WTC11 (cell line): Measurements from ENCODE around the gene P2RX6. TPM values are rescaled to one million over a fixed set of nuclear protein-coding genes. Genes with fewer than 3 reads are reported as not detected.

Experiments
- ATAC-seq: fragments of 200-7000 bp; cut with Tn5 transposase; 2 replicates; pipeline ENCODE4 v1.10.0; 2021; ENCODE audit warnings: mild to moderate bottlenecking, moderate library complexity
- CTCF ChIA-PET: fragments of 300-600 bp; sonication (Branson Sonifier 250); formaldehyde crosslinking; loops from one replicate; lab custom pipeline; 2021; ENCODE audit warnings: antibody characterized with exemption; lab: Charles Lee
- POLR2A ChIA-PET: fragments of 350-600 bp; sonication (Branson Sonifier 250); formaldehyde crosslinking; loops from one replicate; lab custom pipeline; 2021; ENCODE audit warnings: antibody characterized with exemption; lab: Charles Lee
- DNase-seq: peaks from one replicate; pipeline ENCODE4 v3.0.0; 2021; ENCODE audit warnings: low spot score
- H3K27ac Mint-ChIP-seq: 2 replicates; pipeline ENCODE4 v1.8.0; 2021; ENCODE audit warnings: mixed read lengths
- H3K27me3 Mint-ChIP-seq: 2 replicates; pipeline ENCODE4 v1.8.0; 2021; ENCODE audit warnings: low read depth, mild to moderate bottlenecking, moderate library complexity, mixed read lengths
- H3K36me3 Mint-ChIP-seq: 2 replicates; pipeline ENCODE4 v1.8.0; 2021; ENCODE audit warnings: mixed read lengths
- H3K4me1 Mint-ChIP-seq: 2 replicates; pipeline ENCODE4 v1.8.0; 2022; ENCODE audit warnings: mixed read lengths
- H3K4me3 Mint-ChIP-seq: 2 replicates; pipeline ENCODE4 v1.8.0; 2021; ENCODE audit warnings: mild to moderate bottlenecking, moderate library complexity, mixed read lengths
- H3K9me3 Mint-ChIP-seq: 2 replicates; pipeline ENCODE4 v1.8.0; 2021; ENCODE audit warnings: mixed read lengths
- ATF1 ChIP-seq: sonication (generic); formaldehyde crosslinking; IDR thresholded peaks from 2 replicates; pipeline ENCODE4 v1.8.1; 2023; ENCODE audit warnings: mild to moderate bottlenecking, moderate library complexity, missing genetic modification reagents
- CBFB ChIP-seq: sonication (generic); formaldehyde crosslinking; IDR thresholded peaks from 2 replicates; pipeline ENCODE4 v1.8.1; 2022; ENCODE audit warnings: mild to moderate bottlenecking, low read depth, missing genetic modification reagents
- CREB1 ChIP-seq: sonication (generic); formaldehyde crosslinking; IDR thresholded peaks from 2 replicates; pipeline ENCODE4 v1.8.0; 2023; ENCODE audit warnings: mild to moderate bottlenecking, missing genetic modification reagents
- ELF4 ChIP-seq: sonication (generic); formaldehyde crosslinking; IDR thresholded peaks from 2 replicates; pipeline ENCODE4 v1.8.1; 2022; ENCODE audit warnings: low read depth, mild to moderate bottlenecking, moderate library complexity, missing genetic modification reagents
- FOXJ3 ChIP-seq: sonication (generic); formaldehyde crosslinking; IDR thresholded peaks from 2 replicates; pipeline ENCODE4 v1.9.0; 2021; ENCODE audit warnings: missing genetic modification reagents, mild to moderate bottlenecking, borderline replicate concordance
- GRHL2 ChIP-seq: fragments of 250-450 bp; sonication (Bioruptor Pico); IDR thresholded peaks from 2 replicates; pipeline ENCODE4 v1.8.0; 2022; ENCODE audit warnings: mild to moderate bottlenecking, moderate library complexity; ENCODE audit not compliant: insufficient replicate concordance, severe bottlenecking
- NFE2L1 ChIP-seq: sonication (generic); formaldehyde crosslinking; IDR thresholded peaks from 2 replicates; pipeline ENCODE4 v1.8.1; 2023; ENCODE audit warnings: missing genetic modification reagents
- NR1H2 ChIP-seq: sonication (generic); formaldehyde crosslinking; IDR thresholded peaks from 2 replicates; pipeline ENCODE4 v1.9.0; 2021; ENCODE audit warnings: mild to moderate bottlenecking, moderate library complexity, missing genetic modification reagents
- NR2C2 ChIP-seq: sonication (generic); formaldehyde crosslinking; IDR thresholded peaks from 2 replicates; pipeline ENCODE4 v1.8.0; 2022; ENCODE audit warnings: mild to moderate bottlenecking, missing genetic modification reagents
- TEAD1 ChIP-seq: sonication (generic); formaldehyde crosslinking; IDR thresholded peaks from 2 replicates; pipeline ENCODE4 v1.8.0; 2022; ENCODE audit warnings: mild to moderate bottlenecking, missing genetic modification reagents
- ZNF423 ChIP-seq: fragments of 250-450 bp; sonication (Bioruptor Pico); IDR thresholded peaks from 2 replicates; pipeline ENCODE4 v2.1.2; 2022; ENCODE audit warnings: mild to moderate bottlenecking, moderate library complexity
- total RNA-seq: library from RNA; stranded (reverse); gene quantifications from 3 replicates; pipeline ENCODE4 v1.2.3, GENCODE V29; 2021
- TF ChIP-seq, protein P1 (sequence below): sonication (generic); formaldehyde crosslinking; IDR thresholded peaks from 2 replicates; pipeline ENCODE4 v1.8.0; 2022; ENCODE audit warnings: mild to moderate bottlenecking, missing genetic modification reagents
- TF ChIP-seq, protein P2 (sequence below): sonication (generic); formaldehyde crosslinking; IDR thresholded peaks from 2 replicates; pipeline ENCODE4 v1.8.1; 2023; ENCODE audit warnings: mild to moderate bottlenecking, missing genetic modification reagents, borderline replicate concordance
- TF ChIP-seq, protein P3 (sequence below): sonication (generic); formaldehyde crosslinking; conservative IDR thresholded peaks from 2 replicates; pipeline ENCODE4 v1.8.1; 2022; ENCODE audit warnings: mild to moderate bottlenecking, missing genetic modification reagents
- TF ChIP-seq, protein P4 (sequence below): fragments of 250-450 bp; sonication (Bioruptor Pico); IDR thresholded peaks from 2 replicates; pipeline ENCODE4 v1.9.0; 2021; ENCODE audit warnings: mild to moderate bottlenecking
- TF ChIP-seq, protein P5 (sequence below): sonication (generic); formaldehyde crosslinking; IDR thresholded peaks from 2 replicates; pipeline ENCODE4 v1.8.0; 2023; ENCODE audit warnings: mild to moderate bottlenecking, missing genetic modification reagents
- TF ChIP-seq, protein P6 (sequence below): sonication (generic); formaldehyde crosslinking; IDR thresholded peaks from 2 replicates; pipeline ENCODE4 v1.8.0; 2022; ENCODE audit warnings: mild to moderate bottlenecking, missing genetic modification reagents

P2RX6 gene
- total RNA-seq, 1 experiment from 2014 or later = 0.13 TPM

GRCh38 chr22:20982563-20982882 is 32.4 kb upstream of the P2RX6 start:
- no peak overlapping the region; the same call in 1 of the 2 replicates for H3K27ac Mint-ChIP-seq
- H3K36me3 Mint-ChIP-seq = peaks cover 27% of the 10 kb centered on the region
- peaks cover 30% of the 10 kb centered on the region for H3K4me1 Mint-ChIP-seq
- peaks cover 30% of the 10 kb centered on the region for H3K27me3 Mint-ChIP-seq
- TF ChIP-seq FOXJ3 (CRISPR knock-in tag) = no peak
- TF ChIP-seq, protein P1, sequence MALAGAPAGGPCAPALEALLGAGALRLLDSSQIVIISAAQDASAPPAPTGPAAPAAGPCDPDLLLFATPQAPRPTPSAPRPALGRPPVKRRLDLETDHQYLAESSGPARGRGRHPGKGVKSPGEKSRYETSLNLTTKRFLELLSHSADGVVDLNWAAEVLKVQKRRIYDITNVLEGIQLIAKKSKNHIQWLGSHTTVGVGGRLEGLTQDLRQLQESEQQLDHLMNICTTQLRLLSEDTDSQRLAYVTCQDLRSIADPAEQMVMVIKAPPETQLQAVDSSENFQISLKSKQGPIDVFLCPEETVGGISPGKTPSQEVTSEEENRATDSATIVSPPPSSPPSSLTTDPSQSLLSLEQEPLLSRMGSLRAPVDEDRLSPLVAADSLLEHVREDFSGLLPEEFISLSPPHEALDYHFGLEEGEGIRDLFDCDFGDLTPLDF (CRISPR knock-in tag) = no peak
- no peak for TF ChIP-seq GRHL2 (CRISPR knock-in tag)
- TF ChIP-seq NR1H2 (CRISPR knock-in tag) = no peak
- TF ChIP-seq, protein P2, sequence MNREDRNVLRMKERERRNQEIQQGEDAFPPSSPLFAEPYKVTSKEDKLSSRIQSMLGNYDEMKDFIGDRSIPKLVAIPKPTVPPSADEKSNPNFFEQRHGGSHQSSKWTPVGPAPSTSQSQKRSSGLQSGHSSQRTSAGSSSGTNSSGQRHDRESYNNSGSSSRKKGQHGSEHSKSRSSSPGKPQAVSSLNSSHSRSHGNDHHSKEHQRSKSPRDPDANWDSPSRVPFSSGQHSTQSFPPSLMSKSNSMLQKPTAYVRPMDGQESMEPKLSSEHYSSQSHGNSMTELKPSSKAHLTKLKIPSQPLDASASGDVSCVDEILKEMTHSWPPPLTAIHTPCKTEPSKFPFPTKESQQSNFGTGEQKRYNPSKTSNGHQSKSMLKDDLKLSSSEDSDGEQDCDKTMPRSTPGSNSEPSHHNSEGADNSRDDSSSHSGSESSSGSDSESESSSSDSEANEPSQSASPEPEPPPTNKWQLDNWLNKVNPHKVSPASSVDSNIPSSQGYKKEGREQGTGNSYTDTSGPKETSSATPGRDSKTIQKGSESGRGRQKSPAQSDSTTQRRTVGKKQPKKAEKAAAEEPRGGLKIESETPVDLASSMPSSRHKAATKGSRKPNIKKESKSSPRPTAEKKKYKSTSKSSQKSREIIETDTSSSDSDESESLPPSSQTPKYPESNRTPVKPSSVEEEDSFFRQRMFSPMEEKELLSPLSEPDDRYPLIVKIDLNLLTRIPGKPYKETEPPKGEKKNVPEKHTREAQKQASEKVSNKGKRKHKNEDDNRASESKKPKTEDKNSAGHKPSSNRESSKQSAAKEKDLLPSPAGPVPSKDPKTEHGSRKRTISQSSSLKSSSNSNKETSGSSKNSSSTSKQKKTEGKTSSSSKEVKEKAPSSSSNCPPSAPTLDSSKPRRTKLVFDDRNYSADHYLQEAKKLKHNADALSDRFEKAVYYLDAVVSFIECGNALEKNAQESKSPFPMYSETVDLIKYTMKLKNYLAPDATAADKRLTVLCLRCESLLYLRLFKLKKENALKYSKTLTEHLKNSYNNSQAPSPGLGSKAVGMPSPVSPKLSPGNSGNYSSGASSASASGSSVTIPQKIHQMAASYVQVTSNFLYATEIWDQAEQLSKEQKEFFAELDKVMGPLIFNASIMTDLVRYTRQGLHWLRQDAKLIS = no peak
- TF ChIP-seq NFE2L1 (CRISPR knock-in tag) = no peak
- TF ChIP-seq, protein P3, sequence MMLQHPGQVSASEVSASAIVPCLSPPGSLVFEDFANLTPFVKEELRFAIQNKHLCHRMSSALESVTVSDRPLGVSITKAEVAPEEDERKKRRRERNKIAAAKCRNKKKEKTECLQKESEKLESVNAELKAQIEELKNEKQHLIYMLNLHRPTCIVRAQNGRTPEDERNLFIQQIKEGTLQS = no peak
- no peak for TF ChIP-seq CBFB
- no peak for TF ChIP-seq TEAD1 (CRISPR knock-in tag)
- H3K4me3 Mint-ChIP-seq = peak overlapping the region; percentile 96
- H3K9me3 Mint-ChIP-seq = peaks cover 12% of the 10 kb centered on the region
- CTCF ChIA-PET = interaction anchor here (0.6 to 2.5 kb wide), 27 partner anchors 8 to 677 kb away, joined by 3 to 35 read pairs (median 4); partner anchors contain the start of genes CRKL, P2RX6 and THAP7
- POLR2A ChIA-PET = interaction anchor here (0.6 to 1.7 kb wide), 11 partner anchors 11 to 97 kb away, joined by 3 to 11 read pairs (median 3); partner anchors contain the start of gene THAP7
- no peak for DNase-seq
- peak; percentile 1; the same call in 1 of the 2 replicates for ATAC-seq

- no peak overlapping the region for H3K27ac Mint-ChIP-seq
- peaks cover 30% of the 10 kb centered on the region for H3K4me1 Mint-ChIP-seq
- H3K36me3 Mint-ChIP-seq = peaks cover 26% of the 10 kb centered on the region
- CTCF ChIA-PET = interaction anchor here (0.6 to 2.4 kb wide), 4 partner anchors 15 to 85 kb away, joined by 3 to 16 read pairs (median 8); no protein-coding TSS in a partner anchor
- peaks cover 26% of the 10 kb centered on the region for H3K27me3 Mint-ChIP-seq
- TF ChIP-seq, protein P2 = no peak
- TF ChIP-seq NR2C2 (CRISPR knock-in tag) (no peak), ZNF423 (CRISPR knock-in tag) (no peak), ELF4 (CRISPR knock-in tag) (no peak), CREB1 (CRISPR knock-in tag) (no peak), ATF1 (CRISPR knock-in tag) (no peak)
- TF ChIP-seq, protein P4, sequence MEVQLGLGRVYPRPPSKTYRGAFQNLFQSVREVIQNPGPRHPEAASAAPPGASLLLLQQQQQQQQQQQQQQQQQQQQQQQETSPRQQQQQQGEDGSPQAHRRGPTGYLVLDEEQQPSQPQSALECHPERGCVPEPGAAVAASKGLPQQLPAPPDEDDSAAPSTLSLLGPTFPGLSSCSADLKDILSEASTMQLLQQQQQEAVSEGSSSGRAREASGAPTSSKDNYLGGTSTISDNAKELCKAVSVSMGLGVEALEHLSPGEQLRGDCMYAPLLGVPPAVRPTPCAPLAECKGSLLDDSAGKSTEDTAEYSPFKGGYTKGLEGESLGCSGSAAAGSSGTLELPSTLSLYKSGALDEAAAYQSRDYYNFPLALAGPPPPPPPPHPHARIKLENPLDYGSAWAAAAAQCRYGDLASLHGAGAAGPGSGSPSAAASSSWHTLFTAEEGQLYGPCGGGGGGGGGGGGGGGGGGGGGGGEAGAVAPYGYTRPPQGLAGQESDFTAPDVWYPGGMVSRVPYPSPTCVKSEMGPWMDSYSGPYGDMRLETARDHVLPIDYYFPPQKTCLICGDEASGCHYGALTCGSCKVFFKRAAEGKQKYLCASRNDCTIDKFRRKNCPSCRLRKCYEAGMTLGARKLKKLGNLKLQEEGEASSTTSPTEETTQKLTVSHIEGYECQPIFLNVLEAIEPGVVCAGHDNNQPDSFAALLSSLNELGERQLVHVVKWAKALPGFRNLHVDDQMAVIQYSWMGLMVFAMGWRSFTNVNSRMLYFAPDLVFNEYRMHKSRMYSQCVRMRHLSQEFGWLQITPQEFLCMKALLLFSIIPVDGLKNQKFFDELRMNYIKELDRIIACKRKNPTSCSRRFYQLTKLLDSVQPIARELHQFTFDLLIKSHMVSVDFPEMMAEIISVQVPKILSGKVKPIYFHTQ (CRISPR knock-in tag) = no peak
- TF ChIP-seq, protein P5, sequence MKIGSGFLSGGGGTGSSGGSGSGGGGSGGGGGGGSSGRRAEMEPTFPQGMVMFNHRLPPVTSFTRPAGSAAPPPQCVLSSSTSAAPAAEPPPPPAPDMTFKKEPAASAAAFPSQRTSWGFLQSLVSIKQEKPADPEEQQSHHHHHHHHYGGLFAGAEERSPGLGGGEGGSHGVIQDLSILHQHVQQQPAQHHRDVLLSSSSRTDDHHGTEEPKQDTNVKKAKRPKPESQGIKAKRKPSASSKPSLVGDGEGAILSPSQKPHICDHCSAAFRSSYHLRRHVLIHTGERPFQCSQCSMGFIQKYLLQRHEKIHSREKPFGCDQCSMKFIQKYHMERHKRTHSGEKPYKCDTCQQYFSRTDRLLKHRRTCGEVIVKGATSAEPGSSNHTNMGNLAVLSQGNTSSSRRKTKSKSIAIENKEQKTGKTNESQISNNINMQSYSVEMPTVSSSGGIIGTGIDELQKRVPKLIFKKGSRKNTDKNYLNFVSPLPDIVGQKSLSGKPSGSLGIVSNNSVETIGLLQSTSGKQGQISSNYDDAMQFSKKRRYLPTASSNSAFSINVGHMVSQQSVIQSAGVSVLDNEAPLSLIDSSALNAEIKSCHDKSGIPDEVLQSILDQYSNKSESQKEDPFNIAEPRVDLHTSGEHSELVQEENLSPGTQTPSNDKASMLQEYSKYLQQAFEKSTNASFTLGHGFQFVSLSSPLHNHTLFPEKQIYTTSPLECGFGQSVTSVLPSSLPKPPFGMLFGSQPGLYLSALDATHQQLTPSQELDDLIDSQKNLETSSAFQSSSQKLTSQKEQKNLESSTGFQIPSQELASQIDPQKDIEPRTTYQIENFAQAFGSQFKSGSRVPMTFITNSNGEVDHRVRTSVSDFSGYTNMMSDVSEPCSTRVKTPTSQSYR (CRISPR knock-in tag) = no peak
- TF ChIP-seq, protein P6, sequence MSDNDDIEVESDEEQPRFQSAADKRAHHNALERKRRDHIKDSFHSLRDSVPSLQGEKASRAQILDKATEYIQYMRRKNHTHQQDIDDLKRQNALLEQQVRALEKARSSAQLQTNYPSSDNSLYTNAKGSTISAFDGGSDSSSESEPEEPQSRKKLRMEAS (CRISPR knock-in tag) = no peak
- peaks cover 9% of the 10 kb centered on the region for H3K9me3 Mint-ChIP-seq
- DNase-seq (no peak), ATAC-seq (no peak)
- POLR2A ChIA-PET = no interaction called here
- peak overlapping the region; percentile 96 for H3K4me3 Mint-ChIP-seq
Measured at GRCh38 chr22:20983081-20983771, 31.7 kb upstream of the P2RX6 start.
